K562 (cell line): ENCODE data around the gene PBX1.

Experiments used
- CAMTA2 ChIP-seq: fragments of 250-450 bp; sonication (Bioruptor Pico); conservative IDR thresholded peaks from 2 replicates; pipeline ENCODE4 v1.5.1; 2022
- EP300 ChIP-seq: IDR thresholded peaks from 2 replicates; pipeline ENCODE4 v1.6.1; 2012; ENCODE audit warnings: low read length, improper control_type of control experiment
- ESRRA ChIP-seq: fragments of 450-650 bp; IDR thresholded peaks from 2 replicates; pipeline ENCODE4 v1.6.1; 2014; ENCODE audit warnings: low read depth, mild to moderate bottlenecking, moderate library complexity, borderline replicate concordance
- STAG1 ChIP-seq: sonication (generic); formaldehyde crosslinking; IDR thresholded peaks from 2 replicates; pipeline ENCODE4 v1.5.0; 2020; ENCODE audit warnings: missing genetic modification reagents, borderline replicate concordance
- TF ChIP-seq, protein P1 (sequence below), 2 experiments: fragments of 450-650 bp; IDR thresholded peaks; 2 replicates each; pipeline ENCODE4 v1.6.1; 2016; ENCODE audit warnings: mild to moderate bottlenecking in 2 of 2, borderline replicate concordance in 1 of 2, low read depth in 1 of 2, moderate library complexity in 1 of 2
- TF ChIP-seq, protein P2 (sequence below): fragments of 450-650 bp; IDR thresholded peaks from 2 replicates; pipeline ENCODE4 v1.6.1; 2018; ENCODE audit not compliant: partially characterized antibody

DNA sequence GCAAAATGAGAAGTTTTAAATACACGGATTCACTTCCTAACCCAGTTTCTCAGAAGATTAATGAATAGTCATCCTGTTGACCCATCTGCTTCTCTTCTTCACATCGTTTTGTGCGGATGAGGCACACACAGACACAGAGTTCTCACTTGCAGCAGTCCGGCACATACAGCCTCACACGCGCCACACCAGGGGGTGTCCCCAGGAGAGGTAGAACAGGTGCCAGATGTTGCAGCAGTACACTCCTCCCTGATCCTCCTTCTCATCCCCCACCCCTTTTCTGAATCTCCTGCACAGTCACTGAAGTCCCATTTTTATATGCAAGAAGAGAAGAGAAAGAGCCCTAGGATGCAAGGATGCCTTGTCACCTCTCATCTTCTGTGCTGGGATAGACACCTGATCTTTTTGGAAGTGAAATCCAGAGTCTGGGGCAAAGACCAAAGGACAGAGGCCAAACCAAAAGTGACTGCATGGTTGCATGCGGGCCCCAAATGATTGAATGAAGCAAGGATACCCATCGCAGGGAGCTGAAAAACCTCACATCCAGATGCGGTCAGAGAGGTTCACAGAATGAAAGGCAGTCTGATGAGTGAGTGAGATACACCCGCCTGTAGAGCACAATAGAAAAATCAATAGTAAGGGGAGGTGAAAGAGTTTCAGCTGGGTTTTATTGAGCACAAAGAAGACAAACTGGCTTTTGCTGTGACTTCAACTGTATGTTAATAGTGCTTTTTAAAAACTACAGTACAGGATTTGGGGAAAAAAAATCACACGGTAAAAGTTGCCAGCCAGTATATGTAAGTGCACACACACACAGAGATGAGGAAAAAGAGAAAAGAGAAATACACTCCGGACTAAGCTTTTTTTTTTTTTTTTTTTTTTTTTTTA, 28.9 kb downstream of the PBX1 start:
- TF ChIP-seq STAG1 (no peak), EP300 (no peak), ESRRA (no peak), CAMTA2 (CRISPR knock-in tag) (no peak)
- TF ChIP-seq, protein P1, sequence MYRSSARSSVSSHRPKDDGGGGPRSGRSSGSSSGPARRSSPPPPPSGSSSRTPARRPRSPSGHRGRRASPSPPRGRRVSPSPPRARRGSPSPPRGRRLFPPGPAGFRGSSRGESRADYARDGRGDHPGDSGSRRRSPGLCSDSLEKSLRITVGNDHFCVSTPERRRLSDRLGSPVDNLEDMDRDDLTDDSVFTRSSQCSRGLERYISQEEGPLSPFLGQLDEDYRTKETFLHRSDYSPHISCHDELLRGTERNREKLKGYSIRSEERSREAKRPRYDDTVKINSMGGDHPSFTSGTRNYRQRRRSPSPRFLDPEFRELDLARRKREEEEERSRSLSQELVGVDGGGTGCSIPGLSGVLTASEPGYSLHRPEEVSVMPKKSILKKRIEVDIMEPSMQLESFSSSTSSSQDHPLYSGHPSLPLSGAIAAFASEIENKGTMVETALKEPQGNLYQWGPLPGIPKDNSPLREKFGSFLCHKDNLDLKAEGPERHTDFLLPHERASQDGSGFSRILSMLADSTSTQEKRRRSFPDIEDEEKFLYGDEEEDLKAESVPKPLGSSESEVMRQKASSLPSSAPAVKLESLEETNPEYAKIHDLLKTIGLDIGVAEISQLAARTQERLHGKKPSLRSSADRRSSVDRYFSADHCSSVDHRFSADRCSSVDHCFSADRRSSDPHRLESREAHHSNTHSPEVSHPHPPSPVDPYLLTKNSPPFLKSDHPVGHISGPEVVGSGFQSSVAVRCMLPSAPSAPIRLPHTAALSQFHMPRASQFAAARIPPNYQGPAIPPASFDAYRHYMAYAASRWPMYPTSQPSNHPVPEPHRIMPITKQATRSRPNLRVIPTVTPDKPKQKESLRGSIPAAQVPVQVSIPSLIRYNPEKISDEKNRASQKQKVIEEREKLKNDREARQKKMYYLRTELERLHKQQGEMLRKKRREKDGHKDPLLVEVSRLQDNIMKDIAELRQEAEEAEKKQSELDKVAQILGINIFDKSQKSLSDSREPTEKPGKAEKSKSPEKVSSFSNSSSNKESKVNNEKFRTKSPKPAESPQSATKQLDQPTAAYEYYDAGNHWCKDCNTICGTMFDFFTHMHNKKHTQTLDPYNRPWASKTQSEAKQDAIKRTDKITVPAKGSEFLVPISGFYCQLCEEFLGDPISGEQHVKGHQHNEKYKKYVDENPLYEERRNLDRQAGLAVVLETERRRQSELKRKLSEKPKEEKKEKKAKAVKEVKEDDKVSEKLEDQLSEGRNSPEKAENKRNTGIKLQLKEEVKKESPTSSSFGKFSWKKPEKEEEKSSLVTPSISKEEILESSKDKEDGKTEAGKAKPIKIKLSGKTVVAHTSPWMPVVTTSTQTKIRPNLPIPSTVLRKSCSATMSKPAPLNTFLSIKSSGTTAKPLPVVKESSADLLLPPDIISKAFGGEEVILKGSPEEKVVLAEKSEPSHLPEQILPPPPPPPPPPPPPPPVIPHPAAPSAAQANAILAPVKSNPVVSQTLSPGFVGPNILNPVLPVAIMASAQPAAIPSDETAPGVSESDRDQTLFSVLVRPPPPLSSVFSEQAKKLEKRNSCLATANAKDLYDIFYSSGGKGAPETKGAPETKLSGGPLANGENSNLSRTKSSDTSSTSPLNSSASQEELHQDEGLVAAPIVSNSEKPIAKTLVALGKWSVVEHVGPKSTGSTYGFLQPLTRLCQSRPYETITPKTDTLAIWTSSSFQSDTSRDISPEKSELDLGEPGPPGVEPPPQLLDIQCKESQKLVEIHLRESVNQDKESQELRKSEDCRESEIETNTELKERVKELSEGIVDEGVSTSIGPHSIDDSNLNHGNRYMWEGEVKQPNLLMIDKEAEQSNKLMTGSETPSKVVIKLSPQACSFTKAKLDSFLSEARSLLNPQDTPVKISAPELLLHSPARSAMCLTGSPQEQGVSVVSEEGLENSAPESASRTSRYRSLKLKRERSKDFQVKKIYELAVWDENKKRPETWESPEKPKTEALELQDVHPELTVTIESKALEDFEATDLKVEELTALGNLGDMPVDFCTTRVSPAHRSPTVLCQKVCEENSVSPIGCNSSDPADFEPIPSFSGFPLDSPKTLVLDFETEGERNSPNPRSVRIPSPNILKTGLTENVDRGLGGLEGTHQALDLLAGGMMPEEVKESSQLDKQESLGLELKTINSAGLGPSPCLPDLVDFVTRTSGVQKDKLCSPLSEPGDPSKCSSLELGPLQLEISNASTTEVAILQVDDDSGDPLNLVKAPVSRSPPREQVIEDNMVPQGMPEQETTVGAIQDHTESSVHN (IDR thresholded peaks at IDR 0.05; ENCODE audit: borderline replicate concordance in 1 of 2, low read depth in 1 of 2), result no peak
- TF ChIP-seq, protein P2, sequence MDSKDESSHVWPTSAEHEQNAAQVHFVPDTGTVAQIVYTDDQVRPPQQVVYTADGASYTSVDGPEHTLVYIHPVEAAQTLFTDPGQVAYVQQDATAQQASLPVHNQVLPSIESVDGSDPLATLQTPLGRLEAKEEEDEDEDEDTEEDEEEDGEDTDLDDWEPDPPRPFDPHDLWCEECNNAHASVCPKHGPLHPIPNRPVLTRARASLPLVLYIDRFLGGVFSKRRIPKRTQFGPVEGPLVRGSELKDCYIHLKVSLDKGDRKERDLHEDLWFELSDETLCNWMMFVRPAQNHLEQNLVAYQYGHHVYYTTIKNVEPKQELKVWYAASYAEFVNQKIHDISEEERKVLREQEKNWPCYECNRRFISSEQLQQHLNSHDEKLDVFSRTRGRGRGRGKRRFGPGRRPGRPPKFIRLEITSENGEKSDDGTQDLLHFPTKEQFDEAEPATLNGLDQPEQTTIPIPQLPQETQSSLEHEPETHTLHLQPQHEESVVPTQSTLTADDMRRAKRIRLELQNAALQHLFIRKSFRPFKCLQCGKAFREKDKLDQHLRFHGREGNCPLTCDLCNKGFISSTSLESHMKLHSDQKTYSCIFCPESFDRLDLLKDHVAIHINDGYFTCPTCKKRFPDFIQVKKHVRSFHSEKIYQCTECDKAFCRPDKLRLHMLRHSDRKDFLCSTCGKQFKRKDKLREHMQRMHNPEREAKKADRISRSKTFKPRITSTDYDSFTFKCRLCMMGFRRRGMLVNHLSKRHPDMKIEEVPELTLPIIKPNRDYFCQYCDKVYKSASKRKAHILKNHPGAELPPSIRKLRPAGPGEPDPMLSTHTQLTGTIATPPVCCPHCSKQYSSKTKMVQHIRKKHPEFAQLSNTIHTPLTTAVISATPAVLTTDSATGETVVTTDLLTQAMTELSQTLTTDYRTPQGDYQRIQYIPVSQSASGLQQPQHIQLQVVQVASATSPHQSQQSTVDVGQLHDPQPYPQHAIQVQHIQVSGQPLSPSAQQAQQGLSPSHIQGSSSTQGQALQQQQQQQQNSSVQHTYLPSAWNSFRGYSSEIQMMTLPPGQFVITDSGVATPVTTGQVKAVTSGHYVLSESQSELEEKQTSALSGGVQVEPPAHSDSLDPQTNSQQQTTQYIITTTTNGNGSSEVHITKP, result no peak
